ENCODE data around the gene STIM1.
"Not testable (repeated sequence)": the region's sequence is repeated elsewhere in the genome, so short reads cannot be mapped to it uniquely, and the experiment has no call there.

Gene STIM1

GRCh38 chr11:3810951-3811350 is 44.5 kb upstream of the STIM1 start:
- H3K4me3 ChIP-seq (replicated peaks; ENCODE audit: low read depth, low read length) = no peak overlapping the region
- no peak for TF ChIP-seq CTCF (IDR thresholded peaks at IDR 0.05; ENCODE audit: insufficient read depth, low read length, poor library complexity, severe bottlenecking)

DNA sequence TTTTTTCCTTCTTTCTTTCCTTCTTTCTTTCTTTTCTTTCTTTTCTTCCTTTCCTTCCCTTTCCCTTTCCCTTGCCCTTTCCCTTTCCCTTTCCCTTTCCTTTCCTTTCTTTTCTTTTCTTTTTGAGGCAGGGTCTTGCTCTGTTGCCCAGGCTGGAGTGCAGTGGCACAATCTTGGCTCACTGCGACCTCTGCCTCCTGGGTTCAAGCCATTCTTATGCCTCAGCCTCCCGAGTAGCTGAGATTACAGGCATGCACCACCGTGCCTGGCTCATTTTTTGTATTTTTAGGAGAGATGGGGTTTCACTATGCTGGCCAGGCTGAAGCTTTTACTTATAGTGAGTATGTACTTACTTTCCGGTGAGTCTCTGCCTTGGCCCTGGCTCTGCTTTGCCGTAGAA is 40.6 kb upstream of the STIM1 start:
- not testable (repeated sequence) for DNase-seq (ENCODE audit: extremely low read depth, insufficient read length); H3K4me3 ChIP-seq (replicated peaks; ENCODE audit: low read depth, low read length); H3K36me3 ChIP-seq (ENCODE audit: control insufficient read depth, insufficient read depth, low read length); H3K27me3 ChIP-seq (replicated peaks; ENCODE audit: control insufficient read depth, insufficient read depth, low read length)

More at GRCh38 chr11:3810951-3811350, 44.5 kb upstream of the STIM1 start:
- DNase-seq (ENCODE audit: extremely low read depth, insufficient read length) = no peak
- Histone ChIP-seq H3K36me3 (ENCODE audit: control insufficient read depth, insufficient read depth, low read length) (no peaks in the 10 kb centered on the region), H3K27me3 (replicated peaks; ENCODE audit: control insufficient read depth, insufficient read depth, low read length) (no peaks in the 10 kb centered on the region)

- no peaks in the 10 kb centered on the region for H3K27me3 ChIP-seq (replicated peaks; ENCODE audit: control insufficient read depth, insufficient read depth, low read length)
- no peak overlapping the region for H3K4me3 ChIP-seq (replicated peaks; ENCODE audit: low read depth, low read length)
- H3K36me3 ChIP-seq (ENCODE audit: control insufficient read depth, insufficient read depth, low read length) = peaks cover 1% of the 10 kb centered on the region
- no peak for DNase-seq (ENCODE audit: extremely low read depth, insufficient read length)
- no peak for TF ChIP-seq CTCF (IDR thresholded peaks at IDR 0.05; ENCODE audit: insufficient read depth, low read length, poor library complexity, severe bottlenecking)
Observed at GRCh38 chr11:3815845-3816244, 39.6 kb upstream of the STIM1 start.

DNA sequence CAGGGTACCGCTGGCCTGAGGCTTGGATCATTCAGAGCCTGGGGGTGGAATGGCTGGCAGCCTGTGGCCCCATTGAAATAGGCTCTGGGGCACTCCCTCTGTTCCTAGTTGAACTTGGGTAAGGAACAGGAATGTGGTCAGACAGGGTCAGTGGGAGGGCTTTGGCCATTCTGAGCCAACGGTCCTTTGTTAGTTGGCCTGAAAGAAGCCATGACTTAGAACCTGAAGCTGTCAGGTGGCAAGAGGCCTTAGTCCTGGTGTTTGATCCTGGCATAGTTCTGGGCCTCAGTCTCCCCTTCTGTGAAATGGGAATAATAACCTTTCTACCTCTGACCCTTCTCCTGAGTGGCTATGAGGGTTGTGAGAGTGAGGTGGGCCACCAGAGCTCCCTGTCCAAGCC is 38.8 kb upstream of the STIM1 start:
- Histone ChIP-seq H3K27me3 (replicated peaks; ENCODE audit: control insufficient read depth, insufficient read depth, low read length) (no peaks in the 10 kb centered on the region), H3K4me3 (replicated peaks; ENCODE audit: low read depth, low read length) (no peak overlapping the region), H3K36me3 (ENCODE audit: control insufficient read depth, insufficient read depth, low read length) (peaks cover 1% of the 10 kb centered on the region)
- DNase-seq (ENCODE audit: extremely low read depth, insufficient read length) = no peak
- TF ChIP-seq CTCF (IDR thresholded peaks at IDR 0.05; ENCODE audit: insufficient read depth, low read length, poor library complexity, severe bottlenecking) = no peak

GRCh38 chr11:3817181-3817800 is 38.2 kb upstream of the STIM1 start:
- no peak overlapping the region for H3K4me3 ChIP-seq (replicated peaks; ENCODE audit: low read depth, low read length)
- DNase-seq (ENCODE audit: extremely low read depth, insufficient read length) = no peak
- peaks cover 1% of the 10 kb centered on the region for H3K36me3 ChIP-seq (ENCODE audit: control insufficient read depth, insufficient read depth, low read length)
- H3K27me3 ChIP-seq (replicated peaks; ENCODE audit: control insufficient read depth, insufficient read depth, low read length) = no peaks in the 10 kb centered on the region
- no peak for TF ChIP-seq CTCF (IDR thresholded peaks at IDR 0.05; ENCODE audit: insufficient read depth, low read length, poor library complexity, severe bottlenecking)

- Histone ChIP-seq H3K4me3 (replicated peaks; ENCODE audit: low read depth, low read length) (no peak overlapping the region), H3K36me3 (ENCODE audit: control insufficient read depth, insufficient read depth, low read length) (peaks cover 5% of the 10 kb centered on the region), H3K27me3 (replicated peaks; ENCODE audit: control insufficient read depth, insufficient read depth, low read length) (no peaks in the 10 kb centered on the region)
- TF ChIP-seq CTCF (IDR thresholded peaks at IDR 0.05; ENCODE audit: insufficient read depth, low read length, poor library complexity, severe bottlenecking) = no peak
- no peak for DNase-seq (ENCODE audit: extremely low read depth, insufficient read length)
Observed at GRCh38 chr11:3820971-3821370, 34.5 kb upstream of the STIM1 start.

Data from GM06990 (cell line).